NOMO-1 (cell line): Measurements from ENCODE around the gene NCOA5.
"Not testable (repeated sequence)": the region's sequence is repeated elsewhere in the genome, so short reads cannot be mapped to it uniquely, and the experiment has no call there.

ENCODE experiments used
- DNase-seq, 2 experiments: peaks; one replicate each; lab custom pipeline; 2025; ENCODE audit not compliant: unreplicated experiment in 2 of 2; lab: John Stamatoyannopoulos, UW

NCOA5 gene

GRCh38 chr20:46093531-46093930 is 3.8 kb upstream of the NCOA5 start:
- DNase-seq: no peak

- DNase-seq: not testable (repeated sequence)
Observed at GRCh38 chr20:46091622-46092535, 2.1 kb upstream of the NCOA5 start.

DNA sequence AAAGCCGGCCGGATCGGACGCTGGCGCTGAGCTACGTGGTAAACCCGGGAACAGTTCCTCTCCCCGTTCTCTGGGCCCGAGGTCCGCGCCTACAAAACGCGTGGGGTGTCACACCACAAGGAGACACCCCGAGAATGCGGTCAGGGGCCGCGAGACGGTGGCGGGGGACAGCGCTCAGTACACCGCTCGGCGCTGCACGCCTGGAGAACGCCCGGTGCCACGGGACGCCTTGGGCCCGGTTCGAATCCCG is 670 bp downstream of the NCOA5 start:
- peak in 1 of 2 experiments; percentile 44 for DNase-seq

DNA sequence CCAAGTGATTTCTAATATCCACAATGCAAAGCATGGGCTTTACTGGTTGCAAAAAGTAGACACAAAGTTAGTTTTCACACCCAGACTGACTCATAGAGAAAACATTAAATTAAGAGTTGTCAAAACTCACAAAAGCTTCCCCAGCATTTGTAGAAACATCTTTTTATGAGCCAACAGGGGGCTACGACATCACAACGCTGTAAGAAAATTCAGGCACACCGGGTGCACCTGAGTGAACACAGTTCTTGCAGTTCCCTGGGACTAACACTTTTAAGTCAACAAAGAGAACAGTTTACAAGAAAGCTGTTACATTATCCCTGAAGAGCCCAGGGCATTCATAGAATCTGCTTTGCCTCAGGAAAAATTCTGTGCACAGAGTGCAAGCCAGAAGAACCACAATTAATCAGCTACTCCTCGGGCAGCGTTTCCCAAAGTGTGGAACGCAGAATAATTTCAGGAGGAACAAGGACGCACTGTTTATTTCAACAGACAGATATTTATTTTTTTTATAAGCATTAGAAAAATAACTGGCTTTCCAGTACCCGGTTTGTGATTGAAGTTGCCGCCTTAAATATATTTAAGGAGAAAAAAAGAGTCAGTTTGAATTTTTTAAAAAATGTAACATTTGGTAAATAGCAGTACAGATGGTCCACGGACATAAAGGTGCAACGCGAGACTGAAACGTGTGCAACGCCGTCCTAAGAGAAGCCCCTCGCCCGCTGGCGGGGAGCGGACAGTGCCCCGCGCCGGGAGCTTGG is 1.2 kb downstream of the NCOA5 start:
- DNase-seq: no peak

- peak in 1 of 2 experiments; percentile 5 for DNase-seq
Observed at GRCh38 chr20:46087161-46087560, 2.6 kb downstream of the NCOA5 start.

GRCh38 chr20:46085179-46085851 is 4.4 kb downstream of the NCOA5 start:
- no peak for DNase-seq

GRCh38 chr20:46084805-46085178 is 5.0 kb downstream of the NCOA5 start:
- DNase-seq: no peak

- no peak for DNase-seq
Observed at GRCh38 chr20:46083531-46084061, 6.2 kb downstream of the NCOA5 start.

- DNase-seq: no peak
Observed at GRCh38 chr20:46083101-46083500, 6.7 kb downstream of the NCOA5 start.

GRCh38 chr20:46081074-46081473 is 8.7 kb downstream of the NCOA5 start:
- DNase-seq: no peak

- no peak for DNase-seq
Observed at GRCh38 chr20:46078954-46079353, 10.8 kb downstream of the NCOA5 start.

DNA sequence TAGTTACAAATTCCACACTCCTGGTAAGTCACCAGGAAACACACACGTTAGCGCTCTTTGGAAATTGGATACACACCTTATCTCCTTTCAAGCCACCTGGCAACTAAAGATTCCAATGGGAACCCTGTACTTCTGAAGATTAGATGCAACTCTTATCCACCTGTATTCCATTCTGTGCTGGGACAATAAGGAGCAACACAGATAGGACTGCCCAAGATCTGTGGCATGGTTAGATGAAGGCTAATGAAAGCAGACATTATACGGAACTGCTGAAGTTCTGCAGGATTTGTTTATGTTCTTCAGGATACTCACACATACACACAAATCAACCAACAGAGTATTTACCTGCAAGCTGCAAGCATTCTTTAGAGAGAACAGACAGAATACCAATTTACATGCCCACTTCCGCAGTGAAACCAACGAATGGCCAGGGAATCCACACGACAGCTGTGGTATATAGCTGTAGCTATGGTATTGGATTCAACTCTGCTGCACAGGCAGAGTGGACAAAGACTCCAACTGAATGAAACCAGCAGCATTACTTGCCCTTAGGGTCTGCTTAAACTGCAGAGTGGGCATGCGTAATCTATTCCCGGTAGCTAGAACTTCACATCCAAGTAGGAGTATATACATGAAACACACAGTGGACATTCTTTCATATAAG is 12.0 kb downstream of the NCOA5 start:
- DNase-seq: no peak

GRCh38 chr20:46076806-46077205 is 13.0 kb downstream of the NCOA5 start:
- no peak for DNase-seq

DNA sequence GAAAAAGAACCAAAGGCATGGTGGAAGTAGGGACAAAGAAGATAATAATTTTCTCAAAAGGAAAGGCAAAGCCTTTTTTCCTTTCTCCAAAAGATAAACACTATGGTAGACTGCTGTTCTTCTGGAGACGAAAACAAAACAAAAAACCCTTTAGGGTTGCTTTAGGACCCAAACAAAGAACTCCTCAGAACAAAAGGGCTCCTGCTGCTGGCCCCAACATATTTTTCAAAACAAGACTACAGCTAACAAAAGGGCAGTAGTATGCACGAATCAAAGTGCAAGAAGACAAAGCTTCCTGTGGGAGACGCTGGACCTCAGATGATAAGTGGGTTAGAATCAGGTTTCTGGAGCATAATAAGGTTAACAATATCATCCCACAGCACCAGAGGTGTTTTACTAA is 15.8 kb downstream of the NCOA5 start:
- no peak for DNase-seq

DNA sequence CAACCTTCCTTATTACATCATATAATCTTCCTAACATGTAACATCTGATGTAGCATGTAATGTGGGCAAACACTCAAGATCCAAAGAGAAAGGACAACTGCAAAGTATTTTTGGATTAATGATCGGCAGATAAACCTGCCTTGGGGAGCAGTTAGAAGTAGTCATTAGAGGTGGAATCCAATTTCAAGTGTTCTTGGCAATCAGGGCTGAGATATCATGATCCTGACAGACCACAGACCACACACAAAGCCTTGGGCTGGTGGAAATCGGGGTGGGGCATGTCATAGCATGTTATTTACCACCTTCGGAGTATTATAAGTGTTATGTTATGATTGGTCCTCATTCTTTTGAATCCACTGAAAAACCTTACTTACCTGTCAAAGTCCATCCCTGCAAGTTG is 16.3 kb downstream of the NCOA5 start:
- DNase-seq: no peak

DNA sequence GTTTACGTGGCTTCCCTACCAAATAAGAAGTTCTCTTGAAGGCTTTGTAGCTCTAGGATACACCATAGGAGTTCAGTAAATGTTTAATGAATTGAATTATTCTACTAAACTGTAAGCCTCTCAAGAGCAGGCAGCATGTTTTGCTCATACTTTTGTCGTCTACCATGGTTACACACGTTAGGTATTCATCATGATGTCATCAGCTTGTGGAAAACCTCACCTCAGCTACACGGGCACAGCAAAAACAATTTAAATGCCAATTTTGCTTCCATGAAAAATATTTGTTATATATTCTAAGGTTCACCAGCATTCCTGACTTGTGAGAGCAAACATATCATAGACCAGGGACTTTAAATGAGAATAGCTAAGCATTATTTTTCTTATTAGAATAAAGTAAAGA is 16.7 kb downstream of the NCOA5 start:
- no peak for DNase-seq

DNA sequence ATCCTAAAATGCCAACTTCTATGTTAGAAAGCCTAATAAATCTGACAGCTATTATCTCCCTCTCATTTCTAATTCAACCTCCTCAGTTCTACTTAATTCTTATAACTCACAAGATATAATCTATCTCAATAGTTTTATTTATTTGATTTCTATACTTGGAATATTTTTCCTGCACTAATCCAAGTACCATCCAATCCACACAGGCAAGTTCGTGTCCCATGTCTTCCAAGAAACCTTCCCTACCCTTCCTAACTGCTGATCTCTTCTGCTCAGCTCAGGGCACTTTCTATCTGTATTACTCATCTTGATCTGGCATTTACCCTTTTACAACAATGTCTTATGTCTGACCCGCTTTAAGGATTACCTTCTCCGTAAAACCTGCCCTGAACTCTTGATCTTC is 18.2 kb downstream of the NCOA5 start:
- DNase-seq: no peak

- no peak for DNase-seq
Observed at GRCh38 chr20:46070215-46070900, 19.4 kb downstream of the NCOA5 start.

GRCh38 chr20:46065691-46066090 is 24.1 kb downstream of the NCOA5 start:
- DNase-seq: no peak

DNA sequence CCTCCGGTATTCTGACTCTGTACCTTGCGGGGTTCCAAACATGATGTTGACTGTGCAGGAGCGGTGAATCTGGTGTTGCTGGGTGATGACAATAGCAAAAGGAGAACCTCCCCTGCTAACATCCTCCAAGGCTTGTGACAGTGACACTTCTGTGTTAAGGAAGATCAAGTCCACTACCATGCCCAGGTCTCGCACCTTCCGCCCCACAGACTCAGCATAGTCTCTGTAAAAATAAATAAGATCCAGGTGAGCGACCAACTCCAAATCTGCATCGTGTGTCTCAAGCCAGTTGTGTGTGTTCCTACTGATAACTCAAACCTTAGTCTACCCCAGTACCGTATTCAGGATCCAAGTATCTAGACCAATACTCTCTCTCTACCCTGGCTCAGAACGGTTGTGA is 24.8 kb downstream of the NCOA5 start:
- no peak for DNase-seq
